GM23338 (cell line): ENCODE results near the gene PCLO.

Experiments
- CREB1 ChIP-seq: fragments of 250-450 bp; sonication (Bioruptor Pico); IDR thresholded peaks from 2 replicates; pipeline ENCODE4 v1.5.0; 2020; ENCODE audit warnings: low read depth, mild to moderate bottlenecking, moderate library complexity
- EZH2 ChIP-seq: fragments of 200-600 bp; sonication (generic); IDR thresholded peaks from one replicate; pipeline ENCODE4 v1.8.0; 2017; ENCODE audit warnings: antibody characterized with exemption, mild to moderate bottlenecking, low read depth; ENCODE audit not compliant: unreplicated experiment
- EZH2phosphoT487 ChIP-seq: fragments of 200-600 bp; sonication (generic); IDR thresholded peaks from one replicate; pipeline ENCODE4 v1.8.1; 2018; ENCODE audit warnings: antibody characterized with exemption; ENCODE audit not compliant: unreplicated experiment
- JUNB ChIP-seq: IDR thresholded peaks from one replicate; pipeline ENCODE4 v1.6.1; 2016; ENCODE audit warnings: antibody characterized with exemption; ENCODE audit not compliant: unreplicated experiment
- NANOG ChIP-seq: IDR thresholded peaks from 2 replicates; pipeline ENCODE4 v1.6.1; 2016; ENCODE audit warnings: antibody characterized with exemption, borderline replicate concordance
- POLR2AphosphoS5 ChIP-seq: IDR thresholded peaks from 2 replicates; pipeline ENCODE4 v1.6.1; 2016; ENCODE audit warnings: antibody characterized with exemption, low read depth
- ZNF331 ChIP-seq: fragments of 250-450 bp; sonication (Bioruptor Pico); IDR thresholded peaks from 2 replicates; pipeline ENCODE4 v1.5.0; 2020; ENCODE audit warnings: low read depth, mild to moderate bottlenecking, moderate library complexity
- TF ChIP-seq, protein P1 (sequence below), 2 experiments: fragments of 200-600 bp in 1 of 2; sonication (generic) in 1 of 2; conservative IDR thresholded peaks; 2 replicates each; pipeline versions ENCODE4 v1.5.1 to v1.6.1; 2016 to 2017; ENCODE audit warnings: antibody characterized with exemption in 2 of 2, low read depth in 2 of 2, mild to moderate bottlenecking in 2 of 2, moderate library complexity in 1 of 2
- TF ChIP-seq, protein P2 (sequence below): IDR thresholded peaks from one replicate; pipeline ENCODE4 v1.6.1; 2018; ENCODE audit warnings: antibody characterized with exemption; ENCODE audit not compliant: unreplicated experiment
- TF ChIP-seq, protein P3 (sequence below): fragments of 250-450 bp; sonication (Bioruptor Pico); IDR thresholded peaks from 2 replicates; pipeline ENCODE4 v1.5.0; 2020; ENCODE audit warnings: mild to moderate bottlenecking, moderate library complexity

DNA sequence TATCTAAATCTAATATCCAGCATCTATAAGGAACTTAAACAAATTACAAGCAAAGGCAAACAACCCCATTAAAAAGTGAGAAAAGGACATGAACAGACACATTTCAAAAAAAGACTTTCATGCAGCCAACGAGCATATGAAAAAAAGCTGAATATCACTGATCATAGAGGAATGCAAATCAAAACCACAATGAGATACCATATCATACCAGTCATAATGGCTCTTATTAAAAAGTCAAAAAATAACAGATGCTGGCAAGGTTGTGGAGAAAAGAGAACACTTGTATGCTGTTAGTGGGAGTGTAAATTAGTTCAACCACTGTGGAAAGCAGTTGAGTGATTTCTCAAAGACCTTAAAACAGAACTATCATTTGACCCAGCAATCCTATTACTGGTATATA lies 384.7 kb downstream of the PCLO start:
- TF ChIP-seq, protein P1, sequence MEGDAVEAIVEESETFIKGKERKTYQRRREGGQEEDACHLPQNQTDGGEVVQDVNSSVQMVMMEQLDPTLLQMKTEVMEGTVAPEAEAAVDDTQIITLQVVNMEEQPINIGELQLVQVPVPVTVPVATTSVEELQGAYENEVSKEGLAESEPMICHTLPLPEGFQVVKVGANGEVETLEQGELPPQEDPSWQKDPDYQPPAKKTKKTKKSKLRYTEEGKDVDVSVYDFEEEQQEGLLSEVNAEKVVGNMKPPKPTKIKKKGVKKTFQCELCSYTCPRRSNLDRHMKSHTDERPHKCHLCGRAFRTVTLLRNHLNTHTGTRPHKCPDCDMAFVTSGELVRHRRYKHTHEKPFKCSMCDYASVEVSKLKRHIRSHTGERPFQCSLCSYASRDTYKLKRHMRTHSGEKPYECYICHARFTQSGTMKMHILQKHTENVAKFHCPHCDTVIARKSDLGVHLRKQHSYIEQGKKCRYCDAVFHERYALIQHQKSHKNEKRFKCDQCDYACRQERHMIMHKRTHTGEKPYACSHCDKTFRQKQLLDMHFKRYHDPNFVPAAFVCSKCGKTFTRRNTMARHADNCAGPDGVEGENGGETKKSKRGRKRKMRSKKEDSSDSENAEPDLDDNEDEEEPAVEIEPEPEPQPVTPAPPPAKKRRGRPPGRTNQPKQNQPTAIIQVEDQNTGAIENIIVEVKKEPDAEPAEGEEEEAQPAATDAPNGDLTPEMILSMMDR (conservative IDR thresholded peaks at IDR 0.05; ENCODE audit: low read depth in 2 of 2) = no peak
- TF ChIP-seq, protein P2, sequence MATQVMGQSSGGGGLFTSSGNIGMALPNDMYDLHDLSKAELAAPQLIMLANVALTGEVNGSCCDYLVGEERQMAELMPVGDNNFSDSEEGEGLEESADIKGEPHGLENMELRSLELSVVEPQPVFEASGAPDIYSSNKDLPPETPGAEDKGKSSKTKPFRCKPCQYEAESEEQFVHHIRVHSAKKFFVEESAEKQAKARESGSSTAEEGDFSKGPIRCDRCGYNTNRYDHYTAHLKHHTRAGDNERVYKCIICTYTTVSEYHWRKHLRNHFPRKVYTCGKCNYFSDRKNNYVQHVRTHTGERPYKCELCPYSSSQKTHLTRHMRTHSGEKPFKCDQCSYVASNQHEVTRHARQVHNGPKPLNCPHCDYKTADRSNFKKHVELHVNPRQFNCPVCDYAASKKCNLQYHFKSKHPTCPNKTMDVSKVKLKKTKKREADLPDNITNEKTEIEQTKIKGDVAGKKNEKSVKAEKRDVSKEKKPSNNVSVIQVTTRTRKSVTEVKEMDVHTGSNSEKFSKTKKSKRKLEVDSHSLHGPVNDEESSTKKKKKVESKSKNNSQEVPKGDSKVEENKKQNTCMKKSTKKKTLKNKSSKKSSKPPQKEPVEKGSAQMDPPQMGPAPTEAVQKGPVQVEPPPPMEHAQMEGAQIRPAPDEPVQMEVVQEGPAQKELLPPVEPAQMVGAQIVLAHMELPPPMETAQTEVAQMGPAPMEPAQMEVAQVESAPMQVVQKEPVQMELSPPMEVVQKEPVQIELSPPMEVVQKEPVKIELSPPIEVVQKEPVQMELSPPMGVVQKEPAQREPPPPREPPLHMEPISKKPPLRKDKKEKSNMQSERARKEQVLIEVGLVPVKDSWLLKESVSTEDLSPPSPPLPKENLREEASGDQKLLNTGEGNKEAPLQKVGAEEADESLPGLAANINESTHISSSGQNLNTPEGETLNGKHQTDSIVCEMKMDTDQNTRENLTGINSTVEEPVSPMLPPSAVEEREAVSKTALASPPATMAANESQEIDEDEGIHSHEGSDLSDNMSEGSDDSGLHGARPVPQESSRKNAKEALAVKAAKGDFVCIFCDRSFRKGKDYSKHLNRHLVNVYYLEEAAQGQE = no peak
- no peak for TF ChIP-seq CREB1 (CRISPR knock-in tag)
- no peak for TF ChIP-seq EZH2
- no peak for TF ChIP-seq POLR2AphosphoS5
- TF ChIP-seq EZH2phosphoT487 = no peak
- no peak for TF ChIP-seq NANOG
- no peak for TF ChIP-seq JUNB
- TF ChIP-seq ZNF331 = no peak
- TF ChIP-seq, protein P3, sequence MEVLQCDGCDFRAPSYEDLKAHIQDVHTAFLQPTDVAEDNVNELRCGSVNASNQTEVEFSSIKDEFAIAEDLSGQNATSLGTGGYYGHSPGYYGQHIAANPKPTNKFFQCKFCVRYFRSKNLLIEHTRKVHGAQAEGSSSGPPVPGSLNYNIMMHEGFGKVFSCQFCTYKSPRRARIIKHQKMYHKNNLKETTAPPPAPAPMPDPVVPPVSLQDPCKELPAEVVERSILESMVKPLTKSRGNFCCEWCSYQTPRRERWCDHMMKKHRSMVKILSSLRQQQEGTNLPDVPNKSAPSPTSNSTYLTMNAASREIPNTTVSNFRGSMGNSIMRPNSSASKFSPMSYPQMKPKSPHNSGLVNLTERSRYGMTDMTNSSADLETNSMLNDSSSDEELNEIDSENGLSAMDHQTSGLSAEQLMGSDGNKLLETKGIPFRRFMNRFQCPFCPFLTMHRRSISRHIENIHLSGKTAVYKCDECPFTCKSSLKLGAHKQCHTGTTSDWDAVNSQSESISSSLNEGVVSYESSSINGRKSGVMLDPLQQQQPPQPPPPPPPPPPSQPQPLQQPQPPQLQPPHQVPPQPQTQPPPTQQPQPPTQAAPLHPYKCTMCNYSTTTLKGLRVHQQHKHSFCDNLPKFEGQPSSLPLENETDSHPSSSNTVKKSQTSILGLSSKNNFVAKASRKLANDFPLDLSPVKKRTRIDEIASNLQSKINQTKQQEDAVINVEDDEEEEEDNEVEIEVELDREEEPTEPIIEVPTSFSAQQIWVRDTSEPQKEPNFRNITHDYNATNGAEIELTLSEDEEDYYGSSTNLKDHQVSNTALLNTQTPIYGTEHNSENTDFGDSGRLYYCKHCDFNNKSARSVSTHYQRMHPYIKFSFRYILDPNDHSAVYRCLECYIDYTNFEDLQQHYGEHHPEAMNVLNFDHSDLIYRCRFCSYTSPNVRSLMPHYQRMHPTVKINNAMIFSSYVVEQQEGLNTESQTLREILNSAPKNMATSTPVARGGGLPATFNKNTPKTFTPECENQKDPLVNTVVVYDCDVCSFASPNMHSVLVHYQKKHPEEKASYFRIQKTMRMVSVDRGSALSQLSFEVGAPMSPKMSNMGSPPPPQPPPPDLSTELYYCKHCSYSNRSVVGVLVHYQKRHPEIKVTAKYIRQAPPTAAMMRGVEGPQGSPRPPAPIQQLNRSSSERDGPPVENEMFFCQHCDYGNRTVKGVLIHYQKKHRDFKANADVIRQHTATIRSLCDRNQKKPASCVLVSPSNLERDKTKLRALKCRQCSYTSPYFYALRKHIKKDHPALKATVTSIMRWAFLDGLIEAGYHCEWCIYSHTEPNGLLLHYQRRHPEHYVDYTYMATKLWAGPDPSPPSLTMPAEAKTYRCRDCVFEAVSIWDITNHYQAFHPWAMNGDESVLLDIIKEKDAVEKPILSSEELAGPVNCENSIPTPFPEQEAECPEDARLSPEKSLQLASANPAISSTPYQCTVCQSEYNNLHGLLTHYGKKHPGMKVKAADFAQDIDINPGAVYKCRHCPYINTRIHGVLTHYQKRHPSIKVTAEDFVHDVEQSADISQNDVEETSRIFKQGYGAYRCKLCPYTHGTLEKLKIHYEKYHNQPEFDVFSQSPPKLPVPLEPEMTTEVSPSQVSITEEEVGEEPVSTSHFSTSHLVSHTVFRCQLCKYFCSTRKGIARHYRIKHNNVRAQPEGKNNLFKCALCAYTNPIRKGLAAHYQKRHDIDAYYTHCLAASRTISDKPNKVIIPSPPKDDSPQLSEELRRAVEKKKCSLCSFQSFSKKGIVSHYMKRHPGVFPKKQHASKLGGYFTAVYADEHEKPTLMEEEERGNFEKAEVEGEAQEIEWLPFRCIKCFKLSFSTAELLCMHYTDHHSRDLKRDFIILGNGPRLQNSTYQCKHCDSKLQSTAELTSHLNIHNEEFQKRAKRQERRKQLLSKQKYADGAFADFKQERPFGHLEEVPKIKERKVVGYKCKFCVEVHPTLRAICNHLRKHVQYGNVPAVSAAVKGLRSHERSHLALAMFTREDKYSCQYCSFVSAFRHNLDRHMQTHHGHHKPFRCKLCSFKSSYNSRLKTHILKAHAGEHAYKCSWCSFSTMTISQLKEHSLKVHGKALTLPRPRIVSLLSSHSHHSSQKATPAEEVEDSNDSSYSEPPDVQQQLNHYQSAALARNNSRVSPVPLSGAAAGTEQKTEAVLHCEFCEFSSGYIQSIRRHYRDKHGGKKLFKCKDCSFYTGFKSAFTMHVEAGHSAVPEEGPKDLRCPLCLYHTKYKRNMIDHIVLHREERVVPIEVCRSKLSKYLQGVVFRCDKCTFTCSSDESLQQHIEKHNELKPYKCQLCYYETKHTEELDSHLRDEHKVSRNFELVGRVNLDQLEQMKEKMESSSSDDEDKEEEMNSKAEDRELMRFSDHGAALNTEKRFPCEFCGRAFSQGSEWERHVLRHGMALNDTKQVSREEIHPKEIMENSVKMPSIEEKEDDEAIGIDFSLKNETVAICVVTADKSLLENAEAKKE = no peak
